Spleen (tissue), 7 donors: Measurements from ENCODE around the gene TUBGCP6.

ENCODE experiments used
- POLR2A ChIP-seq, 3 donors: fragments of 450-650 bp; IDR thresholded peaks; one replicate each; pipeline ENCODE4 v1.5.1; 2017; ENCODE audit warnings: antibody characterized with exemption in 3 of 3, mild to moderate bottlenecking in 1 of 3
- TF ChIP-seq, protein P1 (sequence below), 11 experiments: fragments of 200-600 bp in 7 of 11; fragments of 450-650 bp in 4 of 11; sonication (generic) in 4 of 11; IDR thresholded peaks in 8 of 11; conservative IDR thresholded peaks in 3 of 11; 1 replicate in 7 of 11; 2 replicates in 4 of 11; pipeline versions ENCODE4 v1.4.0 to v1.8.0; 2016 to 2021; ENCODE audit warnings: antibody characterized with exemption in 11 of 11, inconsistent platforms in 4 of 11, mild to moderate bottlenecking in 1 of 11
- donor health status: DM: no; HTN: no; CAD: no; lungs with moderate emphysema.
- donor health status: DM: no; HTN: no; CAD: no.
- donor health status: DM: no; HTN: no; CAD: no.

DNA sequence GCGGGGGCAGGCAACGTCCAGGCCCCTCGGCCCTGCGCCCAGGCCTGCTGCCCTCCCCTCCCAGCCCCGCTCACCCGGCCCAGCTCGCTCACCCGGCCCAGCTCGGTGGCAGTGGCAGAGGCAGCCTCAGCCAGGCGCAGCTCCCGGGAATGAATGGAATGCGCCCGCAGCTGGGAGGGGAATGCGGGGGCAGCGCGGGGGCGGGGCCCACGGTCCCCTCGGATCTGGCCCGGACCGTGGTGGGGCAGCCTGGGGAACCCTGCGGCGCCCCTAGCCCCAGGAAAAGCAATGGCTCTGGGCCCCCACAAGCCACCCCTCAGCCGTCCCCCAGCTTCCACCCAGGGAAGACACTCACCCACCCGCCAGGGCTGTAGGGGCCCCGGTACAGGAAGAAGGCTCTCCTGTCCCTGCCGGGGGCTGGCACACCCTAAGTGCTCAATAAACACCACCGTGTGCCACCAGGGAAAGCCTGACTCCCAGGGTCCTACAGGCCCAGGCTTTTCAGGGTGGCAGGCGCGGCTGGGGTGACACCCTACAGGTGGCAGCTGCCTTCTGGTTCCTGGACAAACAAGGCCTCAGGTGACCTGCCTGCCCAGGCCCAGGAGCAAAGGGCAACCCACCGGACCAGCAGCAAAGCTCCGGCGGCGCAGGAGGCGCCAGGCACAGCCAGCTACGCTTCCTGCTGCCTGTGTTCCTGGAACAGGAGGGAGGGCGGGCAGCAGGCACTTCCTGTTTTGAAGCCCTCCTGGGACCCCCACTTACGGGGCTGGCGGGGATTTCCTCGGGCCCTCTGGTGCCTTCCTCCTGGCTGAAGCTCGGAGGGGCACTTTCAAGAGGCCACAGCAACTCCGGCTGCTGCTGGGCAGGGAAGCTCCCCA, 48.9 kb upstream of the TUBGCP6 start:
- TF ChIP-seq, protein P1, sequence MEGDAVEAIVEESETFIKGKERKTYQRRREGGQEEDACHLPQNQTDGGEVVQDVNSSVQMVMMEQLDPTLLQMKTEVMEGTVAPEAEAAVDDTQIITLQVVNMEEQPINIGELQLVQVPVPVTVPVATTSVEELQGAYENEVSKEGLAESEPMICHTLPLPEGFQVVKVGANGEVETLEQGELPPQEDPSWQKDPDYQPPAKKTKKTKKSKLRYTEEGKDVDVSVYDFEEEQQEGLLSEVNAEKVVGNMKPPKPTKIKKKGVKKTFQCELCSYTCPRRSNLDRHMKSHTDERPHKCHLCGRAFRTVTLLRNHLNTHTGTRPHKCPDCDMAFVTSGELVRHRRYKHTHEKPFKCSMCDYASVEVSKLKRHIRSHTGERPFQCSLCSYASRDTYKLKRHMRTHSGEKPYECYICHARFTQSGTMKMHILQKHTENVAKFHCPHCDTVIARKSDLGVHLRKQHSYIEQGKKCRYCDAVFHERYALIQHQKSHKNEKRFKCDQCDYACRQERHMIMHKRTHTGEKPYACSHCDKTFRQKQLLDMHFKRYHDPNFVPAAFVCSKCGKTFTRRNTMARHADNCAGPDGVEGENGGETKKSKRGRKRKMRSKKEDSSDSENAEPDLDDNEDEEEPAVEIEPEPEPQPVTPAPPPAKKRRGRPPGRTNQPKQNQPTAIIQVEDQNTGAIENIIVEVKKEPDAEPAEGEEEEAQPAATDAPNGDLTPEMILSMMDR (IDR thresholded peaks at IDR 0.05 in 8 of 11, conservative IDR thresholded peaks at IDR 0.05 in 3 of 11), result peak in 2 of 11 experiments; percentile 22
- TF ChIP-seq POLR2A (IDR thresholded peaks at IDR 0.05), result no peak
